Uterus (tissue), 4 donors: ENCODE results near the gene TWF1. TPM values are rescaled to one million over a fixed set of nuclear protein-coding genes. Genes with fewer than 3 reads are reported as not detected.

Source experiments
- DNase-seq, 2 donors: peaks; one replicate each; pipeline ENCODE4 v3.0.0-alpha.2; 2019 to 2020
- H3K27ac ChIP-seq, 2 donors: fragments of 200-600 bp; sonication (generic); 1 replicate in 1 of 2; 2 replicates in 1 of 2; pipeline ENCODE4 v1.5.1; 2016 to 2018
- H3K27me3 ChIP-seq, 2 donors: fragments of 200-600 bp; sonication (generic); one replicate each; pipeline ENCODE4 v1.5.1; 2018 to 2019; ENCODE audit warnings: control low read depth in 1 of 2
- H3K36me3 ChIP-seq, 2 donors: fragments of 200-600 bp; sonication (generic); one replicate each; pipeline ENCODE4 v1.5.1; 2019; ENCODE audit warnings: control low read depth in 1 of 2
- H3K4me1 ChIP-seq, 2 donors: fragments of 200-600 bp; sonication (generic); one replicate each; pipeline ENCODE4 v1.5.1; 2018 to 2019; ENCODE audit warnings: control low read depth in 1 of 2
- H3K4me3 ChIP-seq, 2 donors: fragments of 200-600 bp; sonication (generic); 1 replicate in 1 of 2; 2 replicates in 1 of 2; pipeline ENCODE4 v1.5.1; 2018 to 2019; ENCODE audit warnings: mild to moderate bottlenecking in 1 of 2
- H3K9me3 ChIP-seq, 2 donors: fragments of 200-600 bp; sonication (generic); one replicate each; pipeline ENCODE4 v1.5.1; 2019; ENCODE audit warnings: control low read depth in 1 of 2
- POLR2A ChIP-seq, 2 donors: fragments of 450-650 bp; IDR thresholded peaks; one replicate each; pipeline ENCODE4 v1.6.1; 2016; ENCODE audit warnings: antibody characterized with exemption in 2 of 2, mild to moderate bottlenecking in 1 of 2, moderate library complexity in 1 of 2
- intact Hi-C: fragments of 100-400 bp; cut with DNase I; formaldehyde crosslinking; loops from one replicate; pipeline ENCODE4 v1.15.1; 2023; ENCODE audit warnings: low total_unique reads
- total RNA-seq, 4 donors: library from RNA; depleted of rRNA in 3 of 4; stranded (reverse); fragments of >200 nt in 3 of 4; gene quantifications; one replicate each; pipeline versions ENCODE4 v1.1.0 to v1.2.4, GENCODE V29; 2014 to 2023
- TF ChIP-seq, protein P1 (sequence below), 4 experiments: fragments of 200-600 bp in 2 of 4; fragments of 450-650 bp in 2 of 4; sonication (generic) in 2 of 4; IDR thresholded peaks; one replicate each; pipeline ENCODE4 v1.5.1; 2016 to 2019; ENCODE audit warnings: antibody characterized with exemption in 4 of 4, mild to moderate bottlenecking in 2 of 4, moderate library complexity in 1 of 4
- donor health status: DM: yes; HTN: yes; CAD: no.

Gene TWF1
- total RNA-seq, 4 donors from 2014 or later = 21.8 to 113 (median 71.4) TPM

- TF ChIP-seq, protein P1, sequence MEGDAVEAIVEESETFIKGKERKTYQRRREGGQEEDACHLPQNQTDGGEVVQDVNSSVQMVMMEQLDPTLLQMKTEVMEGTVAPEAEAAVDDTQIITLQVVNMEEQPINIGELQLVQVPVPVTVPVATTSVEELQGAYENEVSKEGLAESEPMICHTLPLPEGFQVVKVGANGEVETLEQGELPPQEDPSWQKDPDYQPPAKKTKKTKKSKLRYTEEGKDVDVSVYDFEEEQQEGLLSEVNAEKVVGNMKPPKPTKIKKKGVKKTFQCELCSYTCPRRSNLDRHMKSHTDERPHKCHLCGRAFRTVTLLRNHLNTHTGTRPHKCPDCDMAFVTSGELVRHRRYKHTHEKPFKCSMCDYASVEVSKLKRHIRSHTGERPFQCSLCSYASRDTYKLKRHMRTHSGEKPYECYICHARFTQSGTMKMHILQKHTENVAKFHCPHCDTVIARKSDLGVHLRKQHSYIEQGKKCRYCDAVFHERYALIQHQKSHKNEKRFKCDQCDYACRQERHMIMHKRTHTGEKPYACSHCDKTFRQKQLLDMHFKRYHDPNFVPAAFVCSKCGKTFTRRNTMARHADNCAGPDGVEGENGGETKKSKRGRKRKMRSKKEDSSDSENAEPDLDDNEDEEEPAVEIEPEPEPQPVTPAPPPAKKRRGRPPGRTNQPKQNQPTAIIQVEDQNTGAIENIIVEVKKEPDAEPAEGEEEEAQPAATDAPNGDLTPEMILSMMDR (IDR thresholded peaks at IDR 0.05) = no peak
- no peak for TF ChIP-seq POLR2A (IDR thresholded peaks at IDR 0.05)
Observed at GRCh38 chr12:43816168-43816567, 10.1 kb upstream of the TWF1 start.

GRCh38 chr12:43815416-43815815 lies 9.3 kb upstream of the TWF1 start:
- Histone ChIP-seq H3K9me3 (no peaks in the 10 kb centered on the region), H3K4me1 (no peaks in the 10 kb centered on the region), H3K27ac (no peak overlapping the region), H3K36me3 (no peaks in the 10 kb centered on the region), H3K4me3 (no peak overlapping the region), H3K27me3 (no peaks in the 10 kb centered on the region)
- intact Hi-C loops = no loop called here
- TF ChIP-seq, protein P1 (IDR thresholded peaks at IDR 0.05) = no peak
- no peak for TF ChIP-seq POLR2A (IDR thresholded peaks at IDR 0.05)
- DNase-seq = no peak

More at GRCh38 chr12:43816168-43816567, 10.1 kb upstream of the TWF1 start:
- no peak overlapping the region for H3K4me3 ChIP-seq
- H3K27me3 ChIP-seq = no peaks in the 10 kb centered on the region
- H3K9me3 ChIP-seq = no peaks in the 10 kb centered on the region
- no peaks in the 10 kb centered on the region for H3K36me3 ChIP-seq
- no peaks in the 10 kb centered on the region for H3K4me1 ChIP-seq
- intact Hi-C loops = no loop called here
- no peak for DNase-seq
- H3K27ac ChIP-seq = no peak overlapping the region

DNA sequence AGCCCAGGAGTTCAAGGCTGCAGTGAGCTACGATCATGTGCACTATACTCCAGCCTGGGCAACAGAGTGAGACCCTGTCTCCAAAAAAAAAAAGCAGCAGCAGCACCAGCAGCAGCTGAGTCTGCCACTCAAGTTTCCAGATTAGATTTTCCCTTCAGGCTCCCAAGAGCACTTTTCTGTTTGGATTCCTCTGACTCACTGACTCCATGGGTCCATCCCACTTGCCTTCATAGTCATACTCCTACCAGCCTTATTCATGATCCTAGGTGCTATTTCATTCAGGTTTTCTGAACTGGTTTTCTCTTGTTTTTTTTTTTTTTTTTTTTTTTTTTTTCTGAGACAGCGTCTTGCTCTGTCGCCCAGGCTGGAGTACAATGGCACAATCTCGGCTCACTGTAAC lies 6.8 kb upstream of the TWF1 start:
- Histone ChIP-seq H3K9me3 (no peaks in the 10 kb centered on the region), H3K4me3 (no peak overlapping the region), H3K4me1 (no peaks in the 10 kb centered on the region), H3K27me3 (no peaks in the 10 kb centered on the region), H3K27ac (no peak overlapping the region), H3K36me3 (no peaks in the 10 kb centered on the region)
- intact Hi-C loops = no loop called here
- DNase-seq = no peak
- no peak for TF ChIP-seq POLR2A (IDR thresholded peaks at IDR 0.05)
- TF ChIP-seq, protein P1 (IDR thresholded peaks at IDR 0.05) = no peak

DNA sequence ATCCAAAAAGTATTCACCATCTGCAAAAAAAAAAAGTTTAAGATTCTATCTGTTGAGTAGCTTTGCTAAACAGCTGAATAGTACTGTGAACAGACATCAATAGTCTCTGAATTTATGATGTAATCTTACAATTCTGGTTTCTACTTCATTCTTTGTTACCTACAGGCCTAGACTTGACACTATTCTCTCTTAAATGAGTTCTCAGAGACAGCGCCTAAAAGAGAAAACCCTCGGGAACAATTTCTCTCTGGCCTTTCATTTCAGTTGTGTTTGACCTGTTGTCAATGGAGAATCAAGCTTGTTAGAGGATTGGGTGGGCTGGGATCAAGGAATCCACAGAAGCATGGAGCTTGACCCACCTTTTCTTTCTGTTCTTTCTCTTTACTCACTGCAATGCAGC lies 5.9 kb upstream of the TWF1 start:
- Histone ChIP-seq H3K27me3 (no peaks in the 10 kb centered on the region), H3K4me1 (no peaks in the 10 kb centered on the region), H3K9me3 (no peaks in the 10 kb centered on the region), H3K27ac (no peak overlapping the region), H3K4me3 (no peak overlapping the region), H3K36me3 (no peaks in the 10 kb centered on the region)
- intact Hi-C loops = no loop called here
- TF ChIP-seq, protein P1 (IDR thresholded peaks at IDR 0.05) = no peak
- TF ChIP-seq POLR2A (IDR thresholded peaks at IDR 0.05) = no peak
- no peak for DNase-seq

- no peak for DNase-seq
- intact Hi-C loops = no loop called here
- Histone ChIP-seq H3K27me3 (no peaks in the 10 kb centered on the region), H3K9me3 (no peaks in the 10 kb centered on the region), H3K27ac (peak overlapping the region in 1 of 2 donors; percentile 96), H3K36me3 (no peaks in the 10 kb centered on the region), H3K4me1 (peaks cover 0 to 6% of the 10 kb centered on the region in 2 donors), H3K4me3 (no peak overlapping the region)
- no peak for TF ChIP-seq POLR2A (IDR thresholded peaks at IDR 0.05)
- TF ChIP-seq, protein P1 (IDR thresholded peaks at IDR 0.05) = no peak
Observed at GRCh38 chr12:43807386-43807785, 1.3 kb upstream of the TWF1 start.
